RWPE1 (cell line): ENCODE results near the gene CCL20.

ENCODE experiments used
- CTCF ChIA-PET: fragments of 350-600 bp; sonication (Branson Sonifier 250); formaldehyde crosslinking; extraction: SDS; loops from one replicate; lab custom pipeline; 2021; lab: Yijun Ruan, JAX
- POLR2A ChIA-PET: fragments of 400-600 bp; formaldehyde crosslinking; extraction: SDS; loops from one replicate; lab custom pipeline; 2020; ENCODE audit warnings: antibody characterized with exemption; ENCODE audit not compliant: low non-redundant PET; lab: Yijun Ruan, JAX
- DNase-seq: peaks from one replicate; pipeline ENCODE4 v3.0.0; 2012; ENCODE audit warnings: low spot score
- H3K27ac ChIP-seq: fragments of 450-650 bp; 2 replicates; pipeline ENCODE4 v1.5.1; 2017
- CTCF ChIP-seq: fragments of 450-650 bp; conservative IDR thresholded peaks from 2 replicates; pipeline ENCODE4 v1.5.1; 2017; ENCODE audit warnings: low read depth, mild to moderate bottlenecking

Gene CCL20

GRCh38 chr2:227774011-227774624, 39.5 kb upstream of the CCL20 start:
- no peak for TF ChIP-seq CTCF
- DNase-seq = no peak
- POLR2A ChIA-PET = no interaction called here
- H3K27ac ChIP-seq = no peak overlapping the region
- CTCF ChIA-PET = interaction anchor here (1.2 kb wide), 1 partner anchor 97 kb away, joined by 6 read pairs; the partner anchor contains the start of gene DAW1

- ChIA-PET POLR2A (no interaction called here), CTCF (interaction anchor here (0.7 to 1.2 kb wide), 3 partner anchors 79 to 775 kb away, joined by 3 to 6 read pairs (median 3); partner anchors contain the start of gene DAW1)
- no peak for TF ChIP-seq CTCF
- no peak for DNase-seq
- no peak overlapping the region for H3K27ac ChIP-seq
Observed at GRCh38 chr2:227774895-227775842, 38.5 kb upstream of the CCL20 start.

- POLR2A ChIA-PET = no interaction called here
- TF ChIP-seq CTCF = no peak
- H3K27ac ChIP-seq = no peak overlapping the region
- CTCF ChIA-PET = interaction anchor here (0.5 to 0.7 kb wide), 3 partner anchors 9 to 299 kb away, joined by 3 read pairs; no protein-coding TSS in a partner anchor
- DNase-seq = no peak
Observed at GRCh38 chr2:227780981-227781615, 32.5 kb upstream of the CCL20 start.

- DNase-seq = no peak
- ChIA-PET POLR2A (no interaction called here), CTCF (interaction anchor here (0.5 to 0.6 kb wide), 2 partner anchors 8 to 300 kb away, joined by 3 read pairs; no protein-coding TSS in a partner anchor)
- TF ChIP-seq CTCF = no peak
- H3K27ac ChIP-seq = no peak overlapping the region
Observed at GRCh38 chr2:227781841-227782240, 31.8 kb upstream of the CCL20 start.

- no peak for TF ChIP-seq CTCF
- H3K27ac ChIP-seq = no peak overlapping the region
- ChIA-PET CTCF (interaction anchor here (0.6 kb wide), 1 partner anchor 97 kb away, joined by 3 read pairs; no protein-coding TSS in a partner anchor), POLR2A (no interaction called here)
- no peak for DNase-seq
Observed at GRCh38 chr2:227782804-227783203, 30.8 kb upstream of the CCL20 start.
